OCI-LY1 (cell line): ENCODE measurements around the gene CCDC186.

Experiments used
- H2AFZ ChIP-seq: fragments of 200-600 bp; sonication (generic), shearing (Covaris generic); 2 replicates; pipeline ENCODE4 v1.6.0; 2014; ENCODE audit warnings: antibody characterized with exemption, mild to moderate bottlenecking, low read length
- H3F3A ChIP-seq: fragments of 200-600 bp; sonication (generic), shearing (Covaris generic); 2 replicates; pipeline ENCODE4 v1.6.0; 2014; ENCODE audit warnings: mild to moderate bottlenecking, antibody characterized with exemption, low read length, moderate library complexity; ENCODE audit not compliant: insufficient read depth
- H3K27ac ChIP-seq: fragments of 200-600 bp; sonication (generic); 2 replicates; pipeline ENCODE4 v1.5.1; 2014; ENCODE audit warnings: low read length, mixed run types, mild to moderate bottlenecking, low read depth; ENCODE audit not compliant: poor library complexity, severe bottlenecking
- H3K27me3 ChIP-seq: fragments of 200-600 bp; sonication (generic); 2 replicates; pipeline ENCODE4 v1.6.0; 2014; ENCODE audit warnings: antibody characterized with exemption, mild to moderate bottlenecking, low read length, moderate library complexity; ENCODE audit not compliant: insufficient read depth
- H3K36me3 ChIP-seq: fragments of 200-600 bp; sonication (generic); 2 replicates; pipeline ENCODE4 v1.6.1; 2014; ENCODE audit warnings: mild to moderate bottlenecking, antibody characterized with exemption, low read length, moderate library complexity, mixed read lengths; ENCODE audit not compliant: insufficient read depth
- H3K4me1 ChIP-seq: fragments of 200-600 bp; sonication (generic); 2 replicates; pipeline ENCODE4 v1.5.1; 2014; ENCODE audit warnings: mild to moderate bottlenecking, low read length, moderate library complexity; ENCODE audit not compliant: insufficient read depth, severe bottlenecking
- H3K4me2 ChIP-seq: fragments of 200-600 bp; sonication (generic), shearing (Covaris generic); 2 replicates; pipeline ENCODE4 v1.6.1; 2014; ENCODE audit warnings: low read length
- H3K4me3 ChIP-seq: fragments of 200-600 bp; sonication (generic); 2 replicates; pipeline ENCODE4 v1.5.1; 2014; ENCODE audit warnings: low read length, low read depth, mild to moderate bottlenecking, mixed read lengths; ENCODE audit not compliant: poor library complexity, severe bottlenecking
- H3K79me2 ChIP-seq: fragments of 200-600 bp; shearing (Covaris generic); 2 replicates; pipeline ENCODE4 v1.6.1; 2016; ENCODE audit warnings: mixed run types, low read length, mixed read lengths; ENCODE audit not compliant: insufficient read depth
- H3K9ac ChIP-seq: fragments of 200-600 bp; sonication (generic), shearing (Covaris generic); 2 replicates; pipeline ENCODE4 v1.6.1; 2014; ENCODE audit warnings: mild to moderate bottlenecking, low read length, mixed read lengths
- H3K9me2 ChIP-seq: fragments of 200-600 bp; sonication (generic), shearing (Covaris generic); 2 replicates; pipeline ENCODE4 v1.6.1; 2014; ENCODE audit warnings: low read depth, mild to moderate bottlenecking, low read length, mixed read lengths
- H3K9me3 ChIP-seq: fragments of 200-600 bp; shearing (Covaris generic); 2 replicates; pipeline ENCODE4 v1.6.1; 2014; ENCODE audit warnings: low read length, mixed read lengths
- H4K20me1 ChIP-seq: fragments of 200-600 bp; sonication (generic), shearing (Covaris generic); 2 replicates; pipeline ENCODE4 v1.6.0; 2016; ENCODE audit warnings: mild to moderate bottlenecking, low read length; ENCODE audit not compliant: insufficient read depth
- CTCF ChIP-seq: fragments of 200-600 bp; sonication (generic), shearing (Covaris generic); IDR thresholded peaks from 2 replicates; pipeline ENCODE4 v1.5.1; 2017; ENCODE audit warnings: mild to moderate bottlenecking, antibody characterized with exemption, low read length, moderate library complexity, mixed read lengths
- EZH2 ChIP-seq: fragments of 200-600 bp; sonication (generic), shearing (Covaris generic); IDR thresholded peaks from 2 replicates; pipeline ENCODE4 v1.8.0; 2017; ENCODE audit warnings: borderline replicate concordance, mixed run types, mild to moderate bottlenecking, antibody characterized with exemption, low read length, moderate library complexity, mixed read lengths

The CCDC186 gene

GRCh38 chr10:114202812-114203211, 28.8 kb upstream of the CCDC186 start:
- Histone ChIP-seq H3K27ac (no peak overlapping the region), H3K9me3 (no peaks in the 10 kb centered on the region), H3K9ac (no peak overlapping the region), H3K27me3 (no peaks in the 10 kb centered on the region), H3K4me3 (no peak overlapping the region), H3F3A (no peaks in the 10 kb centered on the region), H4K20me1 (no peaks in the 10 kb centered on the region), H3K36me3 (no peaks in the 10 kb centered on the region), H3K79me2 (no peaks in the 10 kb centered on the region), H2AFZ (no peak overlapping the region), H3K4me2 (no peak overlapping the region), H3K9me2 (no peaks in the 10 kb centered on the region), H3K4me1 (no peaks in the 10 kb centered on the region)
- TF ChIP-seq CTCF: no peak
- TF ChIP-seq EZH2: no peak

GRCh38 chr10:114199239-114199638, 25.2 kb upstream of the CCDC186 start:
- no peak overlapping the region for H3K27ac ChIP-seq
- H3K4me3 ChIP-seq: no peak overlapping the region
- H3F3A ChIP-seq: no peaks in the 10 kb centered on the region
- no peak overlapping the region for H3K4me2 ChIP-seq
- H3K9me3 ChIP-seq: no peaks in the 10 kb centered on the region
- no peaks in the 10 kb centered on the region for H3K4me1 ChIP-seq
- H4K20me1 ChIP-seq: no peaks in the 10 kb centered on the region
- no peaks in the 10 kb centered on the region for H3K36me3 ChIP-seq
- no peaks in the 10 kb centered on the region for H3K79me2 ChIP-seq
- TF ChIP-seq EZH2: no peak
- TF ChIP-seq CTCF: no peak
- H3K9ac ChIP-seq: no peak overlapping the region
- H3K9me2 ChIP-seq: no peaks in the 10 kb centered on the region
- H3K27me3 ChIP-seq: no peaks in the 10 kb centered on the region
- H2AFZ ChIP-seq: no peak overlapping the region

- H4K20me1 ChIP-seq: no peaks in the 10 kb centered on the region
- no peak overlapping the region for H3K4me3 ChIP-seq
- no peak overlapping the region for H2AFZ ChIP-seq
- H3F3A ChIP-seq: no peaks in the 10 kb centered on the region
- H3K9me3 ChIP-seq: no peaks in the 10 kb centered on the region
- H3K9ac ChIP-seq: no peak overlapping the region
- H3K27me3 ChIP-seq: no peaks in the 10 kb centered on the region
- H3K27ac ChIP-seq: no peak overlapping the region
- no peak overlapping the region for H3K4me2 ChIP-seq
- TF ChIP-seq CTCF: no peak
- no peak for TF ChIP-seq EZH2
- no peaks in the 10 kb centered on the region for H3K79me2 ChIP-seq
- no peaks in the 10 kb centered on the region for H3K9me2 ChIP-seq
- no peaks in the 10 kb centered on the region for H3K36me3 ChIP-seq
- no peaks in the 10 kb centered on the region for H3K4me1 ChIP-seq
Observed at GRCh38 chr10:114195079-114195478, 21.1 kb upstream of the CCDC186 start.
